ENCODE results near the gene COL26A1.
A peak's percentile ranks its signal among the peaks of the same experiment; 100 is the strongest.

COL26A1 gene

GRCh38 chr7:101545441-101546190 lies 182.9 kb downstream of the COL26A1 start:
- intact Hi-C loops (cut with DNase I): no loop called here

GRCh38 chr7:101546308-101546936 lies 183.7 kb downstream of the COL26A1 start:
- intact Hi-C loops (cut with DNase I): no loop called here
- peak in 2 of 10 donors; percentile 50 to 61 for DNase-seq

More at GRCh38 chr7:101545441-101546190, 182.9 kb downstream of the COL26A1 start:
- DNase-seq: peak in 3 of 10 donors; percentile 35 to 50 (median 43)

GRCh38 chr7:101547022-101547915 lies 184.6 kb downstream of the COL26A1 start:
- DNase-seq: peak in 3 of 10 donors; percentile 43 to 70 (median 67)
- intact Hi-C loops (cut with DNase I): no loop called here

GRCh38 chr7:101547916-101548661 lies 185.4 kb downstream of the COL26A1 start:
- intact Hi-C loops (cut with DNase I): no loop called here
- DNase-seq: peak in 3 of 10 donors; percentile 41 to 73 (median 61)

GRCh38 chr7:101549734-101550133 lies 187.1 kb downstream of the COL26A1 start:
- peak in 3 of 10 donors; percentile 14 to 43 (median 31) for DNase-seq
- intact Hi-C loops (cut with DNase I): no loop called here

- intact Hi-C loops (cut with DNase I): no loop called here
- DNase-seq: peak in 3 of 10 donors; percentile 52 to 64 (median 54)
Observed at GRCh38 chr7:101550641-101551541, 188.2 kb downstream of the COL26A1 start.

GRCh38 chr7:101553018-101553770 lies 190.5 kb downstream of the COL26A1 start:
- intact Hi-C loops (cut with DNase I): no loop called here
- peak in 4 of 10 donors; percentile 5 to 67 (median 58) for DNase-seq

GRCh38 chr7:101553771-101554445 lies 191.2 kb downstream of the COL26A1 start:
- intact Hi-C loops (cut with DNase I): no loop called here
- DNase-seq: peak in 3 of 10 donors; percentile 1 to 71 (median 28)

GRCh38 chr7:101554584-101555268 lies 192.1 kb downstream of the COL26A1 start:
- peak in 2 of 10 donors; percentile 35 to 48 for DNase-seq
- intact Hi-C loops (cut with DNase I): no loop called here

- peak in 2 of 10 donors; percentile 58 to 76 for DNase-seq
- intact Hi-C loops (cut with DNase I): no loop called here
Observed at GRCh38 chr7:101555269-101555920, 192.7 kb downstream of the COL26A1 start.

- intact Hi-C loops (cut with DNase I): no loop called here
- DNase-seq: no peak
Observed at GRCh38 chr7:101555921-101556275, 193.2 kb downstream of the COL26A1 start.

GRCh38 chr7:101556453-101556968 lies 193.8 kb downstream of the COL26A1 start:
- no peak for DNase-seq
- intact Hi-C loops (cut with DNase I): no loop called here

GRCh38 chr7:101557421-101557820 lies 194.7 kb downstream of the COL26A1 start:
- intact Hi-C loops (cut with DNase I): no loop called here

GRCh38 chr7:101557978-101558741 lies 195.5 kb downstream of the COL26A1 start:
- intact Hi-C loops (cut with DNase I): no loop called here
- peak in 2 of 10 donors; percentile 43 to 71 for DNase-seq

More at GRCh38 chr7:101557421-101557820, 194.7 kb downstream of the COL26A1 start:
- DNase-seq: peak in 1 of 10 donors; percentile 58

GRCh38 chr7:101558742-101559325 lies 196.2 kb downstream of the COL26A1 start:
- DNase-seq: peak in 4 of 10 donors; percentile 5 to 79 (median 62)
- intact Hi-C loops (cut with DNase I): no loop called here

Measured in posterior cingulate gyrus (tissue), 11 donors.